HEK293 (cell line): ENCODE data around the gene BCL2.

Source experiments
- CTCF ChIA-PET: fragments of 350-600 bp; formaldehyde crosslinking; extraction: SDS; loops from one replicate; lab custom pipeline; 2021; ENCODE audit warnings: antibody characterized with exemption; lab: Yijun Ruan, JAX
- POLR2A ChIA-PET: fragments of 300-600 bp; formaldehyde crosslinking; extraction: SDS; loops from one replicate; lab custom pipeline; 2020; ENCODE audit warnings: antibody characterized with exemption, inconsistent platforms; lab: Yijun Ruan, JAX
- H3K27ac ChIP-seq: fragments of 200-500 bp; sonication (Bioruptor generic); 2 replicates; pipeline ENCODE4 v1.5.1; 2014; ENCODE audit warnings: low read depth, low read length, control low read depth, inconsistent platforms; ENCODE audit errors: extremely low read depth
- H3K36me3 ChIP-seq, 2 experiments: fragments of 200-500 bp in 1 of 2; sonication (Bioruptor generic) in 1 of 2; 1 replicate in 1 of 2; 2 replicates in 1 of 2; pipeline ENCODE4 v1.5.1; 2014 to 2017; ENCODE audit warnings: inconsistent platforms in 2 of 2, low read length in 2 of 2; ENCODE audit not compliant: control insufficient read depth in 2 of 2, insufficient read depth in 1 of 2
- H3K4me1 ChIP-seq: fragments of 200-500 bp; sonication (Bioruptor generic); 2 replicates; pipeline ENCODE4 v1.5.1; 2014; ENCODE audit warnings: mild to moderate bottlenecking, low read length, inconsistent platforms; ENCODE audit not compliant: control insufficient read depth, insufficient read depth
- H3K4me3 ChIP-seq: 2 replicates; pipeline ENCODE4 v1.5.1; 2011; ENCODE audit warnings: low read depth, mild to moderate bottlenecking, control low read depth, low read length, moderate library complexity
- H3K9me3 ChIP-seq: fragments of 200-500 bp; sonication (Bioruptor generic); 2 replicates; pipeline ENCODE4 v1.5.1; 2014; ENCODE audit warnings: low read depth, low read length, inconsistent platforms; ENCODE audit not compliant: control insufficient read depth, insufficient read depth
- ZBTB8A ChIP-seq: fragments of 450-650 bp; formaldehyde crosslinking; IDR thresholded peaks from 2 replicates; pipeline ENCODE4 v1.5.1; 2016; ENCODE audit warnings: missing biosample characterization, missing genetic modification characterization
- ZNF10 ChIP-seq: fragments of 450-650 bp; formaldehyde crosslinking; IDR thresholded peaks from 2 replicates; pipeline ENCODE4 v1.5.1; 2017; ENCODE audit warnings: missing biosample characterization, missing genetic modification characterization
- ZNF169 ChIP-seq: fragments of 450-650 bp; formaldehyde crosslinking; IDR thresholded peaks from 2 replicates; pipeline ENCODE4 v1.5.1; 2016; ENCODE audit warnings: missing biosample characterization, missing genetic modification characterization
- ZNF341 ChIP-seq: fragments of 450-650 bp; formaldehyde crosslinking; IDR thresholded peaks from 2 replicates; pipeline ENCODE4; 2016; ENCODE audit warnings: low read depth, missing biosample characterization, missing genetic modification characterization
- ZNF501 ChIP-seq: fragments of 450-650 bp; formaldehyde crosslinking; IDR thresholded peaks from 2 replicates; pipeline ENCODE4 v1.5.1; 2016; ENCODE audit warnings: missing biosample characterization, missing genetic modification characterization
- ZNF548 ChIP-seq: fragments of 450-650 bp; formaldehyde crosslinking; IDR thresholded peaks from 2 replicates; pipeline ENCODE4 v1.5.1; 2016; ENCODE audit warnings: missing biosample characterization, missing genetic modification characterization
- ZNF621 ChIP-seq: fragments of 450-650 bp; formaldehyde crosslinking; IDR thresholded peaks from 2 replicates; pipeline ENCODE4 v1.5.1; 2017; ENCODE audit warnings: missing biosample characterization, missing genetic modification characterization
- ZNF664 ChIP-seq: fragments of 450-650 bp; formaldehyde crosslinking; IDR thresholded peaks from 2 replicates; pipeline ENCODE4 v1.5.1; 2016; ENCODE audit warnings: missing biosample characterization, missing genetic modification characterization
- ZNF670 ChIP-seq: fragments of 450-650 bp; formaldehyde crosslinking; IDR thresholded peaks from 2 replicates; pipeline ENCODE4 v1.5.1; 2016; ENCODE audit warnings: missing biosample characterization, missing genetic modification characterization, low read depth
- ZNF76 ChIP-seq: fragments of 450-650 bp; formaldehyde crosslinking; IDR thresholded peaks from 2 replicates; pipeline ENCODE4; 2016; ENCODE audit warnings: low read depth, missing biosample characterization, missing genetic modification characterization, borderline replicate concordance
- TF ChIP-seq, protein P1 (sequence below): fragments of 450-650 bp; formaldehyde crosslinking; conservative IDR thresholded peaks from 2 replicates; pipeline ENCODE4 v1.5.1; 2016; ENCODE audit warnings: low read depth, missing biosample characterization, missing genetic modification characterization
- TF ChIP-seq, protein P2 (sequence below): fragments of 450-650 bp; formaldehyde crosslinking; IDR thresholded peaks from 2 replicates; pipeline ENCODE4 v1.5.1; 2016; ENCODE audit warnings: missing biosample characterization, missing genetic modification characterization
- TF ChIP-seq, protein P3 (sequence below): fragments of 450-650 bp; formaldehyde crosslinking; IDR thresholded peaks from 2 replicates; pipeline ENCODE4 v1.5.1; 2017; ENCODE audit warnings: missing biosample characterization, missing genetic modification characterization
- TF ChIP-seq, protein P4 (sequence below): fragments of 450-650 bp; formaldehyde crosslinking; IDR thresholded peaks from 2 replicates; pipeline ENCODE4 v1.5.1; 2016; ENCODE audit warnings: missing biosample characterization, missing genetic modification characterization
- TF ChIP-seq, protein P5 (sequence below): fragments of 450-650 bp; formaldehyde crosslinking; IDR thresholded peaks from 2 replicates; pipeline ENCODE4 v1.5.1; 2016; ENCODE audit warnings: missing biosample characterization, missing genetic modification characterization

The BCL2 gene

DNA sequence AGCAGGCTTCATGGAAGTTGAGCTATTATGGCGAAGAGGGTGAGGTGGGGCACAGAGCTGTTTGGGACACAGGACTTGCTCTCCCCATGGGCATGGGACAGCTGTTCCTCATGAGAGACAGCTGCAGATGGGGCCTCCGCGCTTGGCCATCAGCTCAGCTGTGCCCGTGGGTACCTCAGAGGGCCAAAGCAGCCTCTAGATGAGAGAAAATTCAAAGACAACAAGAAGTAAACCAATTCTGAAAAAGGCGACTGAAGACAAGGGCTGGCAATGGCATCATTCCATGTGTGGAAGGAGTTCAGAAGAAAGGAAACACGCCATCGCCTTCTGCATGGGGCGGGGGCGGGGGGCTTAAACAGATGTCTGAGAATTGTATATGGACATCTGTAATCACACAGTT lies 136.2 kb downstream of the BCL2 start (continued):
- TF ChIP-seq, protein P1, sequence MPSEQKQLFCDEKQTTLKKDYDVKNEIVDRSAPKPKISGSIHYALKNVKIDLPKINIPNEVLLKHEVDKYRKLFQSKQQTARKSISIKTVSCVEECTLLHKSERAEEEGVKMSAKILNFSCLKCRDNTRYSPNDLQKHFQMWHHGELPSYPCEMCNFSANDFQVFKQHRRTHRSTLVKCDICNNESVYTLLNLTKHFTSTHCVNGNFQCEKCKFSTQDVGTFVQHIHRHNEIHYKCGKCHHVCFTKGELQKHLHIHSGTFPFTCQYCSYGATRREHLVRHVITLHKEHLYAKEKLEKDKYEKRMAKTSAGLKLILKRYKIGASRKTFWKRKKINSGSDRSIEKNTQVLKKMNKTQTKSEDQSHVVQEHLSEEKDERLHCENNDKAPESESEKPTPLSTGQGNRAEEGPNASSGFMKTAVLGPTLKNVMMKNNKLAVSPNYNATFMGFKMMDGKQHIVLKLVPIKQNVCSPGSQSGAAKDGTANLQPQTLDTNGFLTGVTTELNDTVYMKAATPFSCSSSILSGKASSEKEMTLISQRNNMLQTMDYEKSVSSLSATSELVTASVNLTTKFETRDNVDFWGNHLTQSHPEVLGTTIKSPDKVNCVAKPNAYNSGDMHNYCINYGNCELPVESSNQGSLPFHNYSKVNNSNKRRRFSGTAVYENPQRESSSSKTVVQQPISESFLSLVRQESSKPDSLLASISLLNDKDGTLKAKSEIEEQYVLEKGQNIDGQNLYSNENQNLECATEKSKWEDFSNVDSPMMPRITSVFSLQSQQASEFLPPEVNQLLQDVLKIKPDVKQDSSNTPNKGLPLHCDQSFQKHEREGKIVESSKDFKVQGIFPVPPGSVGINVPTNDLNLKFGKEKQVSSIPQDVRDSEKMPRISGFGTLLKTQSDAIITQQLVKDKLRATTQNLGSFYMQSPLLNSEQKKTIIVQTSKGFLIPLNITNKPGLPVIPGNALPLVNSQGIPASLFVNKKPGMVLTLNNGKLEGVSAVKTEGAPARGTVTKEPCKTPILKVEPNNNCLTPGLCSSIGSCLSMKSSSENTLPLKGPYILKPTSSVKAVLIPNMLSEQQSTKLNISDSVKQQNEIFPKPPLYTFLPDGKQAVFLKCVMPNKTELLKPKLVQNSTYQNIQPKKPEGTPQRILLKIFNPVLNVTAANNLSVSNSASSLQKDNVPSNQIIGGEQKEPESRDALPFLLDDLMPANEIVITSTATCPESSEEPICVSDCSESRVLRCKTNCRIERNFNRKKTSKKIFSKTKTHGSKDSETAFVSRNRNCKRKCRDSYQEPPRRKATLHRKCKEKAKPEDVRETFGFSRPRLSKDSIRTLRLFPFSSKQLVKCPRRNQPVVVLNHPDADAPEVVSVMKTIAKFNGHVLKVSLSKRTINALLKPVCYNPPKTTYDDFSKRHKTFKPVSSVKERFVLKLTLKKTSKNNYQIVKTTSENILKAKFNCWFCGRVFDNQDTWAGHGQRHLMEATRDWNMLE (tag by site-specific recombination) = no peak
- TF ChIP-seq, protein P2, sequence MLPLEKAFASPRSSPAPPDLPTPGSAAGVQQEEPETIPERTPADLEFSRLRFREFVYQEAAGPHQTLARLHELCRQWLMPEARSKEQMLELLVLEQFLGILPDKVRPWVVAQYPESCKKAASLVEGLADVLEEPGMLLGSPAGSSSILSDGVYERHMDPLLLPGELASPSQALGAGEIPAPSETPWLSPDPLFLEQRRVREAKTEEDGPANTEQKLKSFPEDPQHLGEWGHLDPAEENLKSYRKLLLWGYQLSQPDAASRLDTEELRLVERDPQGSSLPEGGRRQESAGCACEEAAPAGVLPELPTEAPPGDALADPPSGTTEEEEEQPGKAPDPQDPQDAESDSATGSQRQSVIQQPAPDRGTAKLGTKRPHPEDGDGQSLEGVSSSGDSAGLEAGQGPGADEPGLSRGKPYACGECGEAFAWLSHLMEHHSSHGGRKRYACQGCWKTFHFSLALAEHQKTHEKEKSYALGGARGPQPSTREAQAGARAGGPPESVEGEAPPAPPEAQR = no peak
- TF ChIP-seq, all 188 proteins: peak for 0

DNA sequence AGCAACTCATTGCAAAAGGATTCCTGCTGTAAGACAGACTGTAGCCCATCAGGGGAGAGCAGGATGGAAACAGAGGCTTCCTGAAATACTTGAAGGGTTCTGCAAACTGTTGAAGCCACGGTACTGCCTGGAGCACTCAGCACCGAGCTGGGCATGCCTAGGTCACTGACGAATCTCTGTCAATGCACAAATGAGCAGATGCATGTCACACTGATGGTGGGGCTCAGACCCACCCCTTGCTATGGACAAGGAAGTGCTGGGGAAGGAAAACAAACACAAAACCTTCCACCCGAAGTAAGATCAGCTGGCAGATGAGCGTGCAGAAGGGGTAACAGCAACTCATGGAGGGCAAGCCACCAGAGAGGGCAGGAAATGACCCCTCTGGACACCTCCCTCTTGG lies 136.7 kb downstream of the BCL2 start:
- H3K4me1 ChIP-seq = peaks cover 34% of the 10 kb centered on the region
- H3K4me3 ChIP-seq = no peak overlapping the region
- no peak for TF ChIP-seq ZNF621 (tag by site-specific recombination)
- no peak for TF ChIP-seq ZBTB8A (tag by site-specific recombination)
- TF ChIP-seq, protein P3, sequence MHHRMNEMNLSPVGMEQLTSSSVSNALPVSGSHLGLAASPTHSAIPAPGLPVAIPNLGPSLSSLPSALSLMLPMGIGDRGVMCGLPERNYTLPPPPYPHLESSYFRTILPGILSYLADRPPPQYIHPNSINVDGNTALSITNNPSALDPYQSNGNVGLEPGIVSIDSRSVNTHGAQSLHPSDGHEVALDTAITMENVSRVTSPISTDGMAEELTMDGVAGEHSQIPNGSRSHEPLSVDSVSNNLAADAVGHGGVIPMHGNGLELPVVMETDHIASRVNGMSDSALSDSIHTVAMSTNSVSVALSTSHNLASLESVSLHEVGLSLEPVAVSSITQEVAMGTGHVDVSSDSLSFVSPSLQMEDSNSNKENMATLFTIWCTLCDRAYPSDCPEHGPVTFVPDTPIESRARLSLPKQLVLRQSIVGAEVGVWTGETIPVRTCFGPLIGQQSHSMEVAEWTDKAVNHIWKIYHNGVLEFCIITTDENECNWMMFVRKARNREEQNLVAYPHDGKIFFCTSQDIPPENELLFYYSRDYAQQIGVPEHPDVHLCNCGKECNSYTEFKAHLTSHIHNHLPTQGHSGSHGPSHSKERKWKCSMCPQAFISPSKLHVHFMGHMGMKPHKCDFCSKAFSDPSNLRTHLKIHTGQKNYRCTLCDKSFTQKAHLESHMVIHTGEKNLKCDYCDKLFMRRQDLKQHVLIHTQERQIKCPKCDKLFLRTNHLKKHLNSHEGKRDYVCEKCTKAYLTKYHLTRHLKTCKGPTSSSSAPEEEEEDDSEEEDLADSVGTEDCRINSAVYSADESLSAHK (tag by site-specific recombination) = no peak
- TF ChIP-seq, protein P4, sequence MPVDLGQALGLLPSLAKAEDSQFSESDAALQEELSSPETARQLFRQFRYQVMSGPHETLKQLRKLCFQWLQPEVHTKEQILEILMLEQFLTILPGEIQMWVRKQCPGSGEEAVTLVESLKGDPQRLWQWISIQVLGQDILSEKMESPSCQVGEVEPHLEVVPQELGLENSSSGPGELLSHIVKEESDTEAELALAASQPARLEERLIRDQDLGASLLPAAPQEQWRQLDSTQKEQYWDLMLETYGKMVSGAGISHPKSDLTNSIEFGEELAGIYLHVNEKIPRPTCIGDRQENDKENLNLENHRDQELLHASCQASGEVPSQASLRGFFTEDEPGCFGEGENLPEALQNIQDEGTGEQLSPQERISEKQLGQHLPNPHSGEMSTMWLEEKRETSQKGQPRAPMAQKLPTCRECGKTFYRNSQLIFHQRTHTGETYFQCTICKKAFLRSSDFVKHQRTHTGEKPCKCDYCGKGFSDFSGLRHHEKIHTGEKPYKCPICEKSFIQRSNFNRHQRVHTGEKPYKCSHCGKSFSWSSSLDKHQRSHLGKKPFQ (tag by site-specific recombination) = no peak
- no peak for TF ChIP-seq ZNF548
- TF ChIP-seq ZNF10 = no peak
- TF ChIP-seq, protein P5, sequence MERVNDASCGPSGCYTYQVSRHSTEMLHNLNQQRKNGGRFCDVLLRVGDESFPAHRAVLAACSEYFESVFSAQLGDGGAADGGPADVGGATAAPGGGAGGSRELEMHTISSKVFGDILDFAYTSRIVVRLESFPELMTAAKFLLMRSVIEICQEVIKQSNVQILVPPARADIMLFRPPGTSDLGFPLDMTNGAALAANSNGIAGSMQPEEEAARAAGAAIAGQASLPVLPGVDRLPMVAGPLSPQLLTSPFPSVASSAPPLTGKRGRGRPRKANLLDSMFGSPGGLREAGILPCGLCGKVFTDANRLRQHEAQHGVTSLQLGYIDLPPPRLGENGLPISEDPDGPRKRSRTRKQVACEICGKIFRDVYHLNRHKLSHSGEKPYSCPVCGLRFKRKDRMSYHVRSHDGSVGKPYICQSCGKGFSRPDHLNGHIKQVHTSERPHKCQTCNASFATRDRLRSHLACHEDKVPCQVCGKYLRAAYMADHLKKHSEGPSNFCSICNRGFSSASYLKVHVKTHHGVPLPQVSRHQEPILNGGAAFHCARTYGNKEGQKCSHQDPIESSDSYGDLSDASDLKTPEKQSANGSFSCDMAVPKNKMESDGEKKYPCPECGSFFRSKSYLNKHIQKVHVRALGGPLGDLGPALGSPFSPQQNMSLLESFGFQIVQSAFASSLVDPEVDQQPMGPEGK (tag by site-specific recombination) = no peak
- TF ChIP-seq ZNF341 = no peak
- TF ChIP-seq ZNF76 (tag by site-specific recombination) = no peak
- no peak for TF ChIP-seq ZNF501
- no peak for TF ChIP-seq ZNF664
- TF ChIP-seq ZNF670 (tag by site-specific recombination) = no peak
- no peak for TF ChIP-seq ZNF169 (tag by site-specific recombination)
- TF ChIP-seq, all 188 proteins: peak for 0
- no peaks in the 10 kb centered on the region for H3K36me3 ChIP-seq
- ChIA-PET POLR2A (no interaction called here), CTCF (interaction anchor here (0.7 kb wide), 1 partner anchor 79 kb away, joined by 3 read pairs; no protein-coding TSS in a partner anchor)
- no peaks in the 10 kb centered on the region for H3K9me3 ChIP-seq
- no peak overlapping the region for H3K27ac ChIP-seq
